K562 (cell line): ENCODE measurements around the gene RNF40. TPM values are rescaled to one million over a fixed set of nuclear protein-coding genes. Genes with fewer than 3 reads are reported as not detected.

Source experiments
- CTCFL ChIP-seq: IDR thresholded peaks from 2 replicates; pipeline ENCODE4 v1.6.1; 2011; ENCODE audit warnings: borderline replicate concordance, low read depth, mild to moderate bottlenecking, moderate library complexity, low read length; ENCODE audit not compliant: insufficient read depth, poor library complexity, severe bottlenecking
- EZH2 ChIP-seq: IDR thresholded peaks from 2 replicates; pipeline ENCODE4 v1.6.1; 2012; ENCODE audit warnings: low read depth, mild to moderate bottlenecking, inconsistent platforms, low read length, borderline replicate concordance
- HDAC3 ChIP-seq: fragments of 450-650 bp; IDR thresholded peaks from 2 replicates; pipeline ENCODE4 v1.6.1; 2018; ENCODE audit warnings: borderline replicate concordance, mild to moderate bottlenecking, moderate library complexity; ENCODE audit not compliant: partially characterized antibody
- HNRNPH1 ChIP-seq: fragments of 200-400 bp; formaldehyde crosslinking; optimal IDR thresholded peaks from 2 replicates; pipeline ENCODE3; 2017; ENCODE audit warnings: low read depth, mild to moderate bottlenecking, low read length, moderate library complexity
- ID3 ChIP-seq, 2 experiments: fragments of 250-450 bp in 1 of 2; fragments of 450-650 bp in 1 of 2; sonication (Bioruptor Pico) in 1 of 2; IDR thresholded peaks; 2 replicates each; pipeline versions ENCODE4 v1.6.1 to v1.8.0; 2016 to 2021; ENCODE audit warnings: mild to moderate bottlenecking in 2 of 2, moderate library complexity in 2 of 2, missing compliant biosample characterization in 1 of 2, missing genetic modification characterization in 1 of 2
- NR2F6 ChIP-seq: fragments of 450-650 bp; formaldehyde crosslinking; IDR thresholded peaks from 2 replicates; pipeline ENCODE4 v1.4.0; 2020; ENCODE audit warnings: mild to moderate bottlenecking
- PYGO2 ChIP-seq: fragments of 450-650 bp; IDR thresholded peaks from 2 replicates; pipeline ENCODE4 v1.6.1; 2016; ENCODE audit warnings: mild to moderate bottlenecking, missing genetic modification characterization, moderate library complexity, missing compliant biosample characterization
- RBM15 ChIP-seq: fragments of 200-400 bp; formaldehyde crosslinking; IDR thresholded peaks from 2 replicates; pipeline ENCODE4 v1.6.1; 2018; ENCODE audit warnings: mild to moderate bottlenecking, low read length, moderate library complexity; ENCODE audit not compliant: insufficient read depth
- STAT5A ChIP-seq: IDR thresholded peaks from 2 replicates; pipeline ENCODE4 v1.6.1; 2012; ENCODE audit warnings: low read length, inconsistent platforms, borderline replicate concordance
- USF1 ChIP-seq: sonication (generic); formaldehyde crosslinking; IDR thresholded peaks from 2 replicates; pipeline ENCODE4 v1.9.0; 2022; ENCODE audit warnings: mild to moderate bottlenecking, missing genetic modification reagents
- ZBTB8A ChIP-seq: fragments of 450-650 bp; IDR thresholded peaks from 2 replicates; pipeline ENCODE4 v1.6.1; 2018; ENCODE audit warnings: mild to moderate bottlenecking, moderate library complexity; ENCODE audit not compliant: partially characterized antibody
- ZNF23 ChIP-seq: fragments of 250-450 bp; sonication (Bioruptor Pico); IDR thresholded peaks from 2 replicates; pipeline ENCODE4 v1.4.0; 2020; ENCODE audit warnings: mild to moderate bottlenecking
- ZNF354B ChIP-seq: fragments of 250-450 bp; sonication (Bioruptor Pico); IDR thresholded peaks from 2 replicates; pipeline ENCODE4 v1.4.0; 2020
- ZNF644 ChIP-seq: fragments of 200-800 bp; sonication (Bioruptor generic); IDR thresholded peaks from 2 replicates; pipeline ENCODE4 v1.6.1; 2016; ENCODE audit warnings: low read depth, missing genetic modification characterization, missing compliant biosample characterization
- polyA plus RNA-seq, 8 experiments: library from polyadenylated mRNA; depleted of rRNA in 4 of 8; stranded (reverse) in 5 of 8; unstranded in 3 of 8; fragments of >200 nt; fragmentation: Nextera tagmentation in 2 of 8; fragmentation: Illumina TruSeq in 1 of 8; extraction: Ambion mirVana in 2 of 8; extraction: Trizol in 1 of 8; gene quantifications; 2 replicates each; pipeline versions ENCODE4 v1.2.1 to v1.2.3, GENCODE V29; 2011 to 2014; ENCODE audit warnings: inconsistent platforms in 1 of 8, missing spikeins in 1 of 8
- total RNA-seq, 7 experiments: library from RNA; depleted of rRNA in 6 of 7; stranded (reverse); fragments of >200 nt in 6 of 7; fragmentation: Illumina TruSeq in 2 of 7; extraction: Trizol in 2 of 7; gene quantifications; 2 replicates each; pipeline versions ENCODE4 v1.2.1 to v1.2.3, GENCODE V29; 2011 to 2021; ENCODE audit warnings: low replicate concordance in 1 of 7
- TF ChIP-seq, protein P1 (sequence below): sonication (generic); formaldehyde crosslinking; IDR thresholded peaks from 2 replicates; pipeline ENCODE4 v1.8.1; 2023; ENCODE audit warnings: mild to moderate bottlenecking, missing genetic modification reagents
- TF ChIP-seq, protein P2 (sequence below): fragments of 450-650 bp; IDR thresholded peaks from 2 replicates; pipeline ENCODE4 v1.6.1; 2018; ENCODE audit not compliant: partially characterized antibody

RNF40 gene
- total and polyA plus RNA-seq, 9 of the 15 experiments (the other 6 are each of a cell fraction or from before 2014, with no cell fraction given), result 6.2 to 129 (median 81.5) TPM

DNA sequence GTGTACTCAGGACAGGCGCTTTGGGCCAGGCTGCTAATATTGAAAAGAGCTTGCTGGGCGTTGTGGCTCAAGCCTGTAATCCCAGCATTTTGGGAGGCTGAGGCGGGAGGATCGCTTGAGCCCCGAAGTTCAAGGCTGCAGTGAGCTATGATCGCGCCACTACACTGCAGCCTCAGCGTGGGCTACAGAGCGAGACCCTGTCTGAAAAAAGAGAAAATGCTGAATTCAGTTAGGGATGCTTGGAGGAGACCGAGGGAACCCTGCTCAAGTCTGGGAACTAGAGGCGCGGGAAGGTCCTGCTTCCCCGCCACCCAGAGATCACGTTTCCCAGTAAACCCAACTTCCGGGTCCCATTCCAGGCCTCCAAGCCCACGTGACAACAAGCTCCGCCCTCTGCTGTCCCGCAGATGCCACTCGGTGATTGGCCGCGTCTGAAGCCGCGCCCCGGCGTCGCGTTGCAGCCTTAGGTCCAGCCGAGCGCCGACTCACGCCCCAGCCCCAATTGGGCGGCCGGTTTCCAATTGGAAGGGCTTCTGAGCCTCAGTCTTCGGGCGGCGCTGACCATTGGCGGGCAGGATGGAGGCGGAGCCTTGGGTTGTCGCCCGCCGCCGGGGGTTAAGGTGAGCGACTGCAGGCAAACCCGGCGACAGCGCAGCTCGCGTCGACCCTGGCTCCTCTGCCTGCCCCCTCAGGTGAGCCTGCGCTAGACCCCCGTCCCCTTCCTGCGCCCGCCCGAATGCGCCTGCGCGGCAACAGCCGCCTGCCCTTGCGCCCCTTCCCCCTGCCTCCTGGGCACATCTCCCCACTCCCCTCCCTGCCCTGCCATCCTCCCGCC, 14.1 kb upstream of the RNF40 start, which contains the start of gene PHKG2 (continued):
- no peak for TF ChIP-seq ZBTB8A
- peak; percentile 99 for TF ChIP-seq USF1
- no peak for TF ChIP-seq ID3 (CRISPR knock-in tag; IDR thresholded peaks at IDR 0.05)
- TF ChIP-seq ID3 (tag; IDR thresholded peaks at IDR 0.05), result peak; percentile 63; the same call in 1 of the 2 replicates
- no peak for TF ChIP-seq HDAC3
- TF ChIP-seq ZNF23, result no peak
- TF ChIP-seq, protein P1, sequence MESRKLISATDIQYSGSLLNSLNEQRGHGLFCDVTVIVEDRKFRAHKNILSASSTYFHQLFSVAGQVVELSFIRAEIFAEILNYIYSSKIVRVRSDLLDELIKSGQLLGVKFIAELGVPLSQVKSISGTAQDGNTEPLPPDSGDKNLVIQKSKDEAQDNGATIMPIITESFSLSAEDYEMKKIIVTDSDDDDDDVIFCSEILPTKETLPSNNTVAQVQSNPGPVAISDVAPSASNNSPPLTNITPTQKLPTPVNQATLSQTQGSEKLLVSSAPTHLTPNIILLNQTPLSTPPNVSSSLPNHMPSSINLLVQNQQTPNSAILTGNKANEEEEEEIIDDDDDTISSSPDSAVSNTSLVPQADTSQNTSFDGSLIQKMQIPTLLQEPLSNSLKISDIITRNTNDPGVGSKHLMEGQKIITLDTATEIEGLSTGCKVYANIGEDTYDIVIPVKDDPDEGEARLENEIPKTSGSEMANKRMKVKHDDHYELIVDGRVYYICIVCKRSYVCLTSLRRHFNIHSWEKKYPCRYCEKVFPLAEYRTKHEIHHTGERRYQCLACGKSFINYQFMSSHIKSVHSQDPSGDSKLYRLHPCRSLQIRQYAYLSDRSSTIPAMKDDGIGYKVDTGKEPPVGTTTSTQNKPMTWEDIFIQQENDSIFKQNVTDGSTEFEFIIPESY (CRISPR knock-in tag), result peak; percentile 34; the same call in 1 of the 2 replicates
- TF ChIP-seq, protein P2, sequence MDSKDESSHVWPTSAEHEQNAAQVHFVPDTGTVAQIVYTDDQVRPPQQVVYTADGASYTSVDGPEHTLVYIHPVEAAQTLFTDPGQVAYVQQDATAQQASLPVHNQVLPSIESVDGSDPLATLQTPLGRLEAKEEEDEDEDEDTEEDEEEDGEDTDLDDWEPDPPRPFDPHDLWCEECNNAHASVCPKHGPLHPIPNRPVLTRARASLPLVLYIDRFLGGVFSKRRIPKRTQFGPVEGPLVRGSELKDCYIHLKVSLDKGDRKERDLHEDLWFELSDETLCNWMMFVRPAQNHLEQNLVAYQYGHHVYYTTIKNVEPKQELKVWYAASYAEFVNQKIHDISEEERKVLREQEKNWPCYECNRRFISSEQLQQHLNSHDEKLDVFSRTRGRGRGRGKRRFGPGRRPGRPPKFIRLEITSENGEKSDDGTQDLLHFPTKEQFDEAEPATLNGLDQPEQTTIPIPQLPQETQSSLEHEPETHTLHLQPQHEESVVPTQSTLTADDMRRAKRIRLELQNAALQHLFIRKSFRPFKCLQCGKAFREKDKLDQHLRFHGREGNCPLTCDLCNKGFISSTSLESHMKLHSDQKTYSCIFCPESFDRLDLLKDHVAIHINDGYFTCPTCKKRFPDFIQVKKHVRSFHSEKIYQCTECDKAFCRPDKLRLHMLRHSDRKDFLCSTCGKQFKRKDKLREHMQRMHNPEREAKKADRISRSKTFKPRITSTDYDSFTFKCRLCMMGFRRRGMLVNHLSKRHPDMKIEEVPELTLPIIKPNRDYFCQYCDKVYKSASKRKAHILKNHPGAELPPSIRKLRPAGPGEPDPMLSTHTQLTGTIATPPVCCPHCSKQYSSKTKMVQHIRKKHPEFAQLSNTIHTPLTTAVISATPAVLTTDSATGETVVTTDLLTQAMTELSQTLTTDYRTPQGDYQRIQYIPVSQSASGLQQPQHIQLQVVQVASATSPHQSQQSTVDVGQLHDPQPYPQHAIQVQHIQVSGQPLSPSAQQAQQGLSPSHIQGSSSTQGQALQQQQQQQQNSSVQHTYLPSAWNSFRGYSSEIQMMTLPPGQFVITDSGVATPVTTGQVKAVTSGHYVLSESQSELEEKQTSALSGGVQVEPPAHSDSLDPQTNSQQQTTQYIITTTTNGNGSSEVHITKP, result peak; percentile 77
- 0 out of 2 replicates have a peak, but pooled peaks have one; percentile 21 for TF ChIP-seq NR2F6
- TF ChIP-seq ZNF354B, result no peak
- TF ChIP-seq PYGO2, result no peak
- TF ChIP-seq EZH2, result no peak
- TF ChIP-seq CTCFL, result no peak
- TF ChIP-seq RBM15, result no peak
- TF ChIP-seq STAT5A, result no peak
- TF ChIP-seq ZNF644 (tag), result no peak
- TF ChIP-seq HNRNPH1, result no peak
